HL-60/S4 treated with retinoic acid at 250 ng/mL for 4 days and 3 days (cell line): ENCODE results near the gene KAZN.

Experiments used
- in situ Hi-C: fragments of 300-500 bp; cut with MboI; formaldehyde crosslinking; loops from 2 replicates; pipeline ENCODE4 v1.7.0; 2022; ENCODE audit warnings: low sequenced_read_pairs

KAZN gene

DNA sequence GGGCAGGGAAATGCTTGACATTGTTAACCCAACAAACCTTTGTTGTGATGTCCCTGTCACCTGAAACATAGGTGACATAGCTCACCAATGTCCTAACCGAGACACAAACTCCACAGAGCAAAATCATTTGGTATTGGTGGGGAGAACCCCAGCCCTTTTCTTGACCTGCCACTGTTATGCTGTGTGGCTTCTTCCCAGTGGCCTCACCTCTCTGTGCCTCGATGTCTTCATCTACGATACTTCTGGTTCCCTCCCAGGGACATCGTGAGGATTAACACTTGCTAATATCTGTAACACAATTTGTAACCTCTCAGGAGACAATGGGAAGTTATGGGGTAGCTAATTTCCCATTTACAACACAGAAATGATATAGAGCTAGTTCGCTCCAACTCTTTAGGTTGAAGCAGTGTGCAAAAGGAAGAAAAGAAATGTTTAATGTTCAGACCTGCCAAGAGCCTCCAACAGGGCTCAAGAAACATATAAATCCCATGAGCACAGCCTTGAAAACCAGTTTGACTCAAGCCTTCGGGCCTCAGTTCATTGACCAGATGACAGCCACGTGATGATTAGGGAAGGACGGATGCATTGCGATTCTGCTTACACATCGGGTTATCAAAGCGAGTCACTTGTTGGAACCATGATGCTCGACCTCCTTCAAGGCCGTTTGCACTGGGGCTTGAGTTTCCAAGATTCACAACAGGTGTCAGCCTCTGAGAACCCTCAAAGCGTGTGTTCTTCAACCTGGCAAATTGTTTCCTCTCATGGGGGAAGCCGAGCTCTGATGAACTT, 517.3 kb downstream of the KAZN start:
- in situ Hi-C loops, result no loop called here

DNA sequence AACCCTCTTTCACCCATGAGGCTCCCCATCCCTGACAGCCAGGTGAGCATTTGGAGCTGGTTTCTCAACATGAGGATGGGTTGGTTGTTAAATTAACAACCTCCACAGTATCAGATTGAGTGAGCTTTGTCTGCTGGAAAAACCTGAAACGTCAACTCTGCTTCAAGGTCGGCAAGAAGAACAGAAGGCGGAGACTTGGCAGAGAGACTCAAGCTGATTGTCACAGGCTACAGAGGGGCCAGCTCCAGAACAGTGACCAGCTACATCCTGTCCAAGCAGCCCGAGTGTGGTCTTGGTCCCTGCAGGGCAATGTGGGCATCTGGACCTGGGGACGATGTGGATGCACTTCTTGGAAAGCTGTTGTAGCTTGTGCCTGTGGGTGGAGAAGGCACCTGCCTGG, 518.5 kb downstream of the KAZN start:
- in situ Hi-C loops, result no loop called here

DNA sequence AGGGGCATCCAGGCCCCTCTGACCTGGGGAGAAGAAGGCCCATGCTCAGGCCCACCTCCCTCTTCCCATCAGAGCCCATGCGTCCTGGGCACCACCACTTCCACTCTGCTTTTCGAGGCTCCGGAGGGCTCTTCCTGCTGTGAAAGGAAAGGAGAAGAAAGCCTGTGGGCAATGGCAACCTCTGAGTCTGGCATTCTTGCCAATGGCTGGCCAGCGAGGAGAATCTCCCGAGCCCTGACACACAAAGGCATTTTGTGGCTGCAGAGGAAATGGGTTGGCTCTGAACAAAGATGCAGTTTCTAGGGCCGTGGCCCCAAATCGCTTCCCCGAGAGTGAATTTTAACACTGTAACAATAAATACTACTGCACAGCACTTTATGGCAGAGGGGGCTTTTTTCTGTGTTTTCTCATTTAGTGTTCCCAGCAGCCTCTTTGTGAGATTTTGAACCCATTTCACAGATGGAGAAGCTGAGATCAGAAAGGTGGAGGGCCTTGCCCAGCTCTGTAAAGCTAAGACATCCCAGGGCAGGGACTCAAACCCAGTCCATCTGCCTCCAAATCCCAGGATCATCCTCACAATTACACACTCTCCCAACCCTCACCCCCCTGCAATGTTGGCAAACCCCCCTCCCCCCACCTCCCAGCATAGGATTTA, 519.3 kb downstream of the KAZN start:
- in situ Hi-C loops, result no loop called here

DNA sequence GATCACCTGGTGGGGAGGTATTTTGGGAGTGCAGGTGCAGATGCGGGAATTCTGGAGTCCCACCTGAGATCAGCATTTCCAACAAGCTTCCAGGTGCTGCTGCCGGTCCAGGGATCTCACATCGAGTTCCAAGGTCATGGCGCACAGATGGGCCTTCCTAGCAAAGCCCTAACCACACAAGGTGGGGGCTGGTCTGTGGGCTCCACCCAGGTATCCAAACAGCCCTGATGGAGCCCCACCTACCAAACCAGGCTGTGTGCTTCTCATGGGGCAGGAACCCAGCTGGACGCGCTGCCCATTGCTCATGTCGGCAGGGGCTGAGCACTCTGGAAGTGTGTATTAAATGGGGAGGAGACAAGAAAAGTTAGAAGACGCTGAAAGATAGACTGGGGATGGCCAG, 520.1 kb downstream of the KAZN start:
- in situ Hi-C loops, result no loop called here

DNA sequence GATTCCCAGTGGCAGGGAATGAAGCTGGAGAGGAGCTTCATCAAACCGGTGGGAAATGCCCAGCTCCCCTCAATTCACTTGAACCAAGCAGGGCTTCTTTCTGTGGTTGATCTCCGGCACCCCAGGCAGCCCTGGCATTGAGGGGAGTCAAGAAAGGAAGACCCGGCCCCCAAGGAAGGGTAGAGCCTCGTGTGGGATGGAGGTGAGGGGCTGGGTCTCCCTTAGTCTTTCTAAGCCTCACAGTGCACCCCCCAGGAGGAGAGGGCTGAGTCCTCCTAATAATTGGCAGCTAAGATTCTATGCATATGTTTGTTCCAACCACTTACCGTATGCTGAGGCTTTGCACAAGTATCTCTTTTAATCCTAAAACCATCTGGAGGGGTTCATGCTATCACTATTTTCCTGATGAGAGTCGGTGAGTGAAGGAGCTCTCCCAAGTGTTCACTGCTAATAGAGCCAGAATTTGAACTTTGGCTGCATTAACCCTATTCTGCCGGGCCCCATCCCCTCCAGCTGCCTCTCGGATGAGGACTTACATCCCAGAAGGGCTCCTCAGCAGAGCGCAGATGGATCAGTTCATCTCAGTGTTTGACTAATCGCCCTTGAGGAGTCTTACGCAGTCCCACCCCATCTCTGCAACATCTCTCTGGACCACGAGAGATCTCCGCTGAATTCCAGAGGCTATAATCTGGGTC, 521.9 kb downstream of the KAZN start:
- in situ Hi-C loops, result loop anchor here (10.0 kb wide), 1 partner anchor 174 kb away; no protein-coding TSS in a partner anchor

DNA sequence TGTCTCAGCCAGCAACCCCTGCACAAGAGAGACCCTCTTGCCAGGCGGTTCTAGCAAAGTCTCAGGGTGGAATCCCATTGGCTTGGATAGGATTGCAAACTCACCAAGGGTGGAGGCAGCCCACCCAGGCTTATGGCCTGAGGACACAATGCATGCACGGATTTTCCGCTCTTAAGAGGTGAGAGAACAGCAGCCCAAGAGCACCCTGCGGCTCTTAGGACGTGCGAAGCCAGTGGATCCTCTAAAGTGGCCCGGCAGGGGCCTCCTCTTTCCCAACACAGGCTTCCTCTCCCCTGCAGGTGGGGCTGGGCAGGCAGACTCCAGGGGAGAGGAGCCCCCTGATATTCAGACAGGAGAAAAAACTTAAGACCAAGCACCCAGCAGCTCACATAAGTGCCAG, 523.8 kb downstream of the KAZN start:
- in situ Hi-C loops, result loop anchor here (10.0 kb wide), 1 partner anchor 172 kb away; no protein-coding TSS in a partner anchor

DNA sequence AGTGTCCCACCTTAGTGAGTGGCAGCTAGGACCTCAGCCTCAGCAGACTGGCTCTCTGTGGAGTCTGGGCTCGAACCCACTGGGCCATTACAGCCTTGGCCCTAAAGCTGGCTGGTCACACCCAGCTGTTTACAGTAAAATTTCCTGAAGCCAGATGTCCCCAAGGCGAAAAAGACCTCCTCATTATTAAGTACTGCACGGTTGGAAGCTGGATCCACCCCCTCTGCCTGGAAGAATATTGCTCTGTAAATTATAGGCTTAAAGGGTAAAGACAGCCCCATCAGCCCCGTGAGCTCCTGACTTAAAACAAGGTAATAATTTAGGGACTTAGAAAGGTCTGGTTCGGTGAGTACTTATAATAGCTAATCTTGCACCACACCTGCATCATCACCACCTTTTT, 524.8 kb downstream of the KAZN start:
- in situ Hi-C loops, result loop anchor here (10.0 kb wide), 1 partner anchor 172 kb away; no protein-coding TSS in a partner anchor

DNA sequence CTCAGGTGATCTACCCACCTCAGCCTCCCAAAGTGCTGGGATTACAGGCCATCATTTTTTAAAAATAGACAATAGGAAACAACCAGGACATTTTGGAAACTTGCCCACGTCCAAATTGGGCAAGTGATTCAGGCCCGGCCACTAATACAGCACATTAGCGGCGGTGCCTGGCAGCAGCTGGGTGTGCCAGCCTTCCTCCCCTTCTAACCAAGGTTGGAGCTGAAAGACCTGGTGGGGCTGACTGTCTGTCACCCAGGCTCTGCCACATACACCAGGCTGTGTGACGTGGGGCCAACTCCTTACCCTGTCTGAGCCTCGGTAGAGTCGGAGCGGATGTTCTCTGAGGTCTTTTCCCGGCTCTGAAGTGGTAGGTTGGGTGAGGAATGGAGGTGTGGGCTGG, 525.4 kb downstream of the KAZN start:
- in situ Hi-C loops, result loop anchor here (10.0 kb wide), 1 partner anchor 171 kb away; no protein-coding TSS in a partner anchor

DNA sequence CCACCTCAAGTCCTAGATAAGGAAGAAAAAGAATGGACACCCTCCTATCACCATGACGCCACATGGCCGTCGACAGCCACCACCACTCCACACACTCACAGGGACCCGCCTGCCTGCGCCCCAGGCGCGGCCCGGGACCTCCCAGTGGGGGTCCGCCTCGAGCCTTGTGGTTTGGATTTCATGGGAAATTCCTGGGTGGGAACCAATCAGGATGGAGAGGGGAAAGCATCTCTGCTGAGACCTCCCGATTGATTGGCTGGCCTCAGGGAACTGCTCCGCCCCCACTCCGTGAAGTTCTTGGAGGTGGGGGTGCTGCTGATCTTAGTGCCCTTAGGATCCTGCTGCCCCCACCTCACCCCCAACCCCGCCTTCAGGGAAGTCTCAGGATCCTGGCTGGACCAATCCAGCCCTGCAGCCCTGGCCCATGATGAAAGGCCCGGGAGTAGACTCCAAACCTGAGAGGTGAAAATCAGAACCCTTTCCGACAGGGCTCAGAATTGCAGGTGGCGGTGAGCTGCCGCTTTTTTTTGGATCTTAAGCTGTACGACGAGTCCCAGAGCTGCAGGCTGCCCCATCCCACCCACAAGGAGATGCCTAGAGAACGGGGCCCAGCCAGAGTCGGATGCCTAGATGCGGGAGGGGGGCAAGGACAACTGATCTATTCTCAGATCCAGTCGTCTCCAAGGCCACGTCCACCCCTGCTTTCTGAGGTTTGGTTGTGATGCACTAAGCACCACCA, 526.0 kb downstream of the KAZN start:
- in situ Hi-C loops, result loop anchor here (10.0 to 25.0 kb wide), 2 partner anchors 170 to 313 kb away; partner anchors contain the start of gene CTRC

DNA sequence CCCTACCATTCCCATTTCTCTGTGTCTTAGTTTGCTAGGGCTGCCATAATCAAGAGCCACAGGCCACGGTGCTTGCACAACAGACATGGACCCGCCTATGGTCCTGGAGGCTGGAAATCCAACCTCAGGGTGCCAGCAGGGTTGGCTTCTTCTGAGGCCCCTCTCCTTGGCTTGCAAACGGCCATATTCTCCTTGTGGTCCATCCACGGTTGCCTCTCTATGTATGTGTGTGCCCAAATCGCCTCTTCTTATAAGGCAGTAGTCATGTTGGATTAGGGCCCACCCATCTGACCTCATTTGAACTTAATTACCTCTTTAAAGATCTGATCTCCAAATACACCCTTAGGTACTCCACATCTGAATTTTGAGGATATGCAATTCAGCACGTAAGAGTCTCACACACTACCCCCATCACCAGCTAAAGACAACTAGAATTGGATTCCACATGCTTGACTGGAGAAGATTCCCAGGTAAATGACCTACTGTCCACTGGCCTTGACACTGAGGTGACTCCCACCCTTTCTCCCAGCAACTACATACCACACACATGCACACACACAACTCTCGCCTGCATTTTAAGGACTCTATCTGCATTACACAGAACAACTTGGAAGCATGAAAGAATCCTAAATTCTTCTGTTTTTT, 526.7 kb downstream of the KAZN start:
- in situ Hi-C loops, result loop anchor here (10.0 to 25.0 kb wide), 2 partner anchors 170 to 312 kb away; partner anchors contain the start of gene CTRC

DNA sequence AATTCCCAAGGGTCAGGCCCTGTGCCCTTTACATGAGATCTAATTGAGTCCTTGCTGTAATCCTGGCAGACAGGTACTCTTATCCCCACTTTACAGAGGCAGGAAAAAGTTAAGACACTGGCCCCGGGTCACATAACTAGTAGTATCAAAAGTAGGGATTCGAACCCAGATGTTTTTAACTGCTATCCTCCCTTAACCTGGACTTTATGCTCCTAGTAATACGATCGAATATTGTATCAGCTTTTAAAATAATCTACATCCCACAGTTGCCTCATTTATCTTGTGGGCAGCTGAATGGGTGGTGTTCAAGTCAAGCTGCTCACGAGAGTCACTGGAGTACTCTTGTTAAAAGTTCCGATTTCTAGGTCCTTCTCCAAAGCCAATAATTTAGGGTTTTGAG, 529.6 kb downstream of the KAZN start:
- in situ Hi-C loops, result loop anchor here (10.0 to 25.0 kb wide), 2 partner anchors 167 to 309 kb away; partner anchors contain the start of gene CTRC

DNA sequence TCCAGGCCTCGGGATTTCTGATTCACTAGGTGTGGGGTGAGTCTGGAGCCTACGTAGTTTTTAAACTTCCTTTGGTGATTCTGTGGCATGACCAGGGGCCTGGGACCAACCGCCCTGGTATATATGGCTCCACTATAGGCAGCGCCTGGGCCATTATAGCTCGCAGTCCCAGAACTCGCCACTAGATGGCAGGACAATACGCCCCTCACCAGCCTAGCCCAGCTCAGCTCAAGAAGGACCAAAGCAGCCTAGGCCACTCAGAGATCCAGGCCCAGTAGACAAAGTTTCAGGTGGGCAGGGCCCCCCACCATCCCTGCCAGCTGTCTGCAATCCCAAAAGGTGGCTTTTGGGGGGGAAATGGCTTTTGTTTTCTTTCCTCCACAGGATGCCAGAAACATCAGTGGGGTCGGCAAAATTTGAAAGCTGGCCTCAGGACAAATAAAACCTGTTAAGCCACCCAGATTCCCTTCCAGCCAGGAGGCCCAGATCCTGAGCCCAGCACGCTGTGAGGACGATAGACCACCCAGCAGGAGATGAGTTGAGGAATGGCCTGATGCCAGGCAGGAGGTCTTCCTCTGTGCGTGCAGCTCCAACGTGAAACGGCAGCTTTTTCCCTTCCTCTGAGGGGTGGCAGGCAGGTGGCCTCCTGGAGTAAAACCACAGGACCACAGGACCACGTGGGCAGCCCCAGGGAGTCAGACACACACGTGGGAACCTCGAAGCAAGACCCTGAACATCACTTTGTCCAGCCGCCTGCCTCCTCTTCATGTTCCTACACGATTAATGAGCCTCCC, 530.2 kb downstream of the KAZN start:
- in situ Hi-C loops, result loop anchor here (10.0 to 25.0 kb wide), 2 partner anchors 166 to 309 kb away; partner anchors contain the start of gene CTRC

DNA sequence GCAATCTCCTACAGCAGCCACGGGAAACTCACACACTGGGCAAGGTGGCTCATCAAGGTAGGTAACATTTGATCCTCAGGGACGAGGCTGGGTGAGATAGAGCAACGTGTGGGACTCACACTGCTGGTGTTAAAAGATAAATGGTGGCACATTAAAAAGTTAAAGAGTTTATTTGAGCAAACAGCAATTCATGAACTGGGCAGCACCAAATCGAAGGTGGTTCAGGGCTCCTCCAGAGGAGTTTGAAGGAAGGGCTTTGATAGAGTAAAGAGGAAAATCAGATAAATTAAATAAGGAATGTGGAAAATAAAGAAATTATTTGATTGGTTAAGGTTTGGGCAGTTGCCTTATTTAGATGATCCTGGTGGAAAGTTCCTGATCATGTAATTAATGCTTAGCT, 531.5 kb downstream of the KAZN start:
- in situ Hi-C loops, result loop anchor here (10.0 to 25.0 kb wide), 2 partner anchors 165 to 307 kb away; partner anchors contain the start of gene CTRC

DNA sequence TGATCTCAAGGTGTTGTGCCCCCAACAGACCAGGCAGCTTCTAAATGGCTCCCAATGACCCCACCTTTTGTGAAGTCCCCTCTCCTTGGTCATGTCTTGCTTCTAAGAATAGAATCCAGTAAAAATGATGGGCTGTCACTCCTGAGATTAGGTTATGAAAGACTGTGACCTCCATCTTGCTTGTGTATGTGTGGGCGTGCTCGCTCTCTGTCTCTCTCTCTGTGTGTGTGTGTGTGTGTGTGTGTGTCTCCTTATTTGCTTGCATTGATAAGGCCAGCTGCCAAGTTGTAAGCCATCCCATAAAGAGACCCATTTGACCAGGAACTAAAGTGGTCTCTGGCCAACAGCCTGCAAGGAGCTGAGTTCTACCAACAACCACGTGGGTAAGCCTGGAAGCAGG, 532.1 kb downstream of the KAZN start:
- in situ Hi-C loops, result loop anchor here (25.0 kb wide), 1 partner anchor 307 kb away; the partner anchor contains the start of gene CTRC

DNA sequence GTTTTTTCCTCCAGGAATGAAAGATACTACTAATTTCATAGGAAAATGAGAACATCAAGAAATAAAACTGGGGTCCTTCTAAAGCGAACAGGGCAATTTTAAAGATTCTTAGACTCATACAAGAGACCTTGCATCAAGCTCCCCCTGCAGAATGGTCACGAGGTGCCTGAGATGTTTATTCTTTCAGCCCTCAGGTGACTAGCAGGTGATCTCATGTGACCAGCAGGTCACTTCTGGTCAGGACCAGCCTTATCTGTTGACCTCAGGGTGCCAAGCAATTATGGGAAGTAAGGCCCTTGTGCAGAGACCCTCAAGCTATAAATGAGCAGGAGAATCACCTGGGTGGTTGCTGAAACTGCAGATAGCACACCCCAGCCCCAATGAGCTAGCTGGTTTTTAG, 534.5 kb downstream of the KAZN start:
- in situ Hi-C loops, result loop anchor here (25.0 kb wide), 1 partner anchor 304 kb away; the partner anchor contains the start of gene CTRC

DNA sequence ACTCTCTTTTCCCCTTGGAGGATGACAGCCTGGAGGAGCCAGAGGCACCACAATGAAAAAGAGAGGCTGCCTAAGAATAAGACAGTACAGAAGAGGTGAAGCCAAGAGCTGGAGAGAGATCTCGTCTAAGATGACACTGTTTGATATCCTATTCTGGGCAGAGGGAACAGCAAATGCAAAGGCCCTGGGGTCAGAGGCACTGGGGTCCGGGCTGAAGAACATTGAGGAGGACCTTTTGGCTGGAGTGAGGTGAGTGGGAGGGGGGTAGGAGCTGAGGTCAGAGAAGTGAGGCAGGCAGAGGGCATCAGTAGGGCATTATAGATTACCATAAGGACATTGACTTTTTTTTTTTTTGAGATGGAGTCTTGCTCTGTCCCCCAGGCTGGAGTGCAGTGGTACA, 535.8 kb downstream of the KAZN start:
- in situ Hi-C loops, result loop anchor here (25.0 kb wide), 1 partner anchor 303 kb away; the partner anchor contains the start of gene CTRC

DNA sequence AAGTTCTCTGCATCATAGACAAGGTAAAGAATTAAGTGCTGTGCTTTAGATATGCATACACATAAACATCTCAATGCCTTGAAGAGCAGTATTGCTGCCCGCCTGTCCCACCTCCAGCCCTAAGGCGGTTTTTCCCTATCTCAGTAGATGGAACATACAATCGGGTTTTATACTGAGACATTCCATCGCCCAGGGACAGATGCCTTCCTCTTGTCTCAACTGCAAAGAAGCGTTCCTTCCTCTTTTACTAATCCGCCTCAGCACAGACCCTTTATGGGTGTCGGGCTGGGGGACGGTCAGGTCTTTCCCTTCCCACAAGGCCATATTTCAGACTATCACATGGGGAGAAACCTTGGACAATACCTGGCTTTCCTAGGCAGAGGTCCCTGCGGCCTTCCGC, 537.1 kb downstream of the KAZN start:
- in situ Hi-C loops, result loop anchor here (25.0 kb wide), 1 partner anchor 302 kb away; the partner anchor contains the start of gene CTRC

DNA sequence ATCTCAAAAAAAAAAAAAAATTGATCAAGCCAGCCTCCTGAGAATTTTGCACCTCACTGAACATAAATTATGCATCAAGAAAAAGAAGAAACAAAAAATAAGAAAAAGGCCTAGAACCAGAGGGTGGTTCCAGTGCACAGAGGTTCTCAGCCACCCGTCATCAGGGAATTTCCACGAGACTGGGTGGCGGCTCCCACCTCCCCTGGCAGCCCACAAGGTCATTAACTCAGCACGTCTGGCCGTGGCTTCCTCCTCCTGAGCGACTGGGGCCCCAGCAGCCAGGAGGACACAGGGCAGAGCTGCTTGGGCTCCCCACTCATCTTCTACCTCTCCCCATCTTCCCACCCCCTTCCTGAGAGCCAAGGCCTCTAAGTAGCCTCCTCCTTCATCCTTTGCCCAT, 539.3 kb downstream of the KAZN start:
- in situ Hi-C loops, result loop anchor here (25.0 kb wide), 1 partner anchor 299 kb away; the partner anchor contains the start of gene CTRC
